Measurements from ENCODE around the gene PET100. TPM values are rescaled to one million over a fixed set of nuclear protein-coding genes. Genes with fewer than 3 reads are reported as not detected.
A peak's percentile ranks its signal among the peaks of the same experiment; 100 is the strongest.

Gene PET100
- total RNA-seq, 1 experiment from 2014 or later: 27.7 TPM

DNA sequence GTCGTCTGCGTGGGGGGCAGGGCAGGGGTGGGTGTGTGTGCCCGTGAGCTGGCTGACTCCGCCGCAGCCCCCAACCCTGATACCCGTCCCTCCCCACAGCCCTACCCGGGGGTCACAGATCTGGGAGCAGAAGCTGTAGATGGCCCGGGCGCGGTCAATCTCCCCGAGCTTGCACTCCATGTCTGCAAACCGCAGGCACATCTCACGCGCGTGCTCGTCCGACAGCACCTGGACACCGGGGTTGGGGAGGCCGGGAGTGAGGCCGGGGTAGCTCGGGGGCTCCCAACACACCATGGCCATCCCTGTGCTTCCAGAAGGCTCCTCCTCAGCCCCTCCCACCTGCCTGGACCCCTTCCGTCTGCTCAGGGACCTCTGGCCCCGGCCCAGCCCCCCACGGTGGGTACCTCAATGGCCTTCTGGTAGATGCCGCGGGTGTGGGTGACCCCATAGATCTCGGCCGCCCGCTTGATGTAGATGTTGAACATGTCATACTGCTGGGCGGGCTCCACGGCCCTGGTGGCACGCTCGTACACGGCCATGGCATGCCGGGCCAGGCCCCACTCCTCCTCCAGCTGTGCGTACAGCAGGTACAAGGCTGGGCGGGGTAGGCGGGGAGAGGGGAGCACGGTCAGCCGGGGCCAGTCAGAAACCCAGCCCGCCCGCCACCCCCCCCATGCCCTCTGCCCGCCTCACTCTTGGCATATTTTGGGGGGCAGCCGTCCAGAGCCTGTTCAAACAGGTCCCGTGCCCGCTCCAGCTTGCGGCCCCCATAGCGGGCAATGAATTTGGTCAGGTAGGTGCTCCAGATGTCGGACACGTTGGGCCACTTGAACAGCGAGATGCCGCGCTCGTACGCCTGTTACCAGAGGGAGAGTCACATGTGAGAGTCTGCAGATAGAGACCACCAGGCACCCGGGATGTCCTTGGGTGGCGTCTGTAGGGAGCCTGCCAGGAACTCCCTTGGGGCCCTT is 8.9 kb upstream of the PET100 start:
- no peaks in the 10 kb centered on the region for H3K27me3 ChIP-seq (ENCODE audit: control insufficient read depth, insufficient read depth, low read length)
- DNase-seq: no peak
- H3K36me3 ChIP-seq (replicated peaks; ENCODE audit: control insufficient read depth, insufficient read depth, low read length): peaks cover 9% of the 10 kb centered on the region
- H3K4me3 ChIP-seq (ENCODE audit: insufficient read depth, low read depth, low read length): no peak overlapping the region

DNA sequence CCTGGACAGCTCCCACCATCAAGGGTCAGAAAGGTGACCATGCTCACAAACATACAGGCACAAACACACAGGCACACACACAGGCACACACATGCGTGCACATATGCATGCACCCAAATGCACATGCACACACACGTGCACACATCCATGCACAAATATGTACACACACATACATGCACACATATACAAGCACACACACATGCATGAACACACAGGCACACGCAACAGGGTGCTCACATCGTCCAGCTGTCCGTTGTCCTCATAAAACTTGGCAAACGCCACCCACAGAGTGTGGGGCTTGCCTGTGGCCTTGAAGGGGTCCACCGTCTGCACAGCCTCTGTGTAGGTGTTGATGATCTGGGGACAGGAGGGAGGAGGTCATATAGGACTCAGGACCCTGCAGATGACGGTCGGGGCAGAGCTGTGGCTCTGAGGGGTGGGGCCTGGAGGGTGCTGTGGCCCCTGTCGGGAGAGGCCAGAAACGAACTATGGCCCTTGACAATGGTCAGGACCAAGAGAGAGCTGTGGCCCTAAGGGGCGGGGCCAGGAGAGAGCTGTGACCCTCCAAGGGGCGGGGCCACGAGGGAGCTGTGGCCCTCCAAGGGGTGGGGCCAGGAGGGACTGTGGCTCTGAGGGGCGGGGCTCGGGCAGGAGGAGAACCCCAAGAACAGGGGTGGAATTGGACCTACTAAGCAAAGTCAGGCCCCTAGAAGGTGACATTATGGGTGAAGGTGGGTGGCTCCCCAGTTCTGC is 6.5 kb upstream of the PET100 start:
- DNase-seq: peak; percentile 96
- Histone ChIP-seq H3K27me3 (ENCODE audit: control insufficient read depth, insufficient read depth, low read length) (no peaks in the 10 kb centered on the region), H3K4me3 (ENCODE audit: insufficient read depth, low read depth, low read length) (no peak overlapping the region), H3K36me3 (replicated peaks; ENCODE audit: control insufficient read depth, insufficient read depth, low read length) (peaks cover 12% of the 10 kb centered on the region)

DNA sequence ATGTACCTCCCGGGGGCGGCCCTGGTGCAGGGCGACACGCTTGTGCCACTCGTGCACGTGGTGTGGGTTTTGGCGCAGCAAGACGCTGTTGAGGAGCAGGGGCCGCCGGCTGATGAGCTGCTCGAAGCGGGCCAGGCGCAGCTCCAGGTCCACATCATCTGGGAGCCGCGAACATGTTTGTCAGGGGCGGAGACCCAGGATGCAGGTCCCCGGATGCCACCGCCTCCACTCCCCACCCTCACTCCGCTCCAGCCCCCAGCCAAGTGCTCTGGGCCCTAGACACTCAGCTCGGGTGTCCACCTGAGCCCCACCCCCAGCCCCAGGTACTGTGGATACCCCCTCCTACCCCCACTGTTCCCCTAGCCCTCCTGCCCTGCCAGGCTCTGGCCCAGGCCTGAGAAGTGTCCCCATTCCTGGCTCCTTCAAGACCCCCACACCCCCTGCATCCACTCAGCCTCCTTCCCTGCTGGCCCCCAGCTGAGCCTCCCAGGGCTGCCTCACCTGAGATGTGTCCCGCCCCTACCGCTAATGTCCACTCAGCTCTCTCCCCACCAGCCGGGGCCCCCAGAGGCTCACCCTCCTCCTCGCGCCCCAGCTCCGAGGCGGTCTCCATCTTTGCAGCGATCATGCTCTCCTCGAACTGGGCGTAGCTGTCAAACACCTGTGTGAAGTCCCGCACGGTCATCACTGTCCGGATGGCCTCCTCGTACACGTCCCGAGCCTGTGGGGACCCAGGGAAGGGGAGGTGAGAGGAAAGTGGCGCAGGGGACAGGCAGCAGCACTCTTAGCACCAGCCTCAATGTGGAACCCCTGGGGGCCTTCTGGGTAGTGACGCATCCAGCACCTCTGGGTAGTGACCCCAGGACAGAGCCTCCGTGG is 5.6 kb upstream of the PET100 start:
- Histone ChIP-seq H3K27me3 (ENCODE audit: control insufficient read depth, insufficient read depth, low read length) (no peaks in the 10 kb centered on the region), H3K36me3 (replicated peaks; ENCODE audit: control insufficient read depth, insufficient read depth, low read length) (peaks cover 12% of the 10 kb centered on the region), H3K4me3 (ENCODE audit: insufficient read depth, low read depth, low read length) (no peak overlapping the region)
- no peak for DNase-seq

GRCh38 chr19:7624810-7625209 is 4.8 kb upstream of the PET100 start:
- no peak overlapping the region for H3K4me3 ChIP-seq (ENCODE audit: insufficient read depth, low read depth, low read length)
- no peaks in the 10 kb centered on the region for H3K27me3 ChIP-seq (ENCODE audit: control insufficient read depth, insufficient read depth, low read length)
- peaks cover 12% of the 10 kb centered on the region for H3K36me3 ChIP-seq (replicated peaks; ENCODE audit: control insufficient read depth, insufficient read depth, low read length)
- no peak for DNase-seq

GRCh38 chr19:7625763-7626372 is 3.7 kb upstream of the PET100 start:
- Histone ChIP-seq H3K4me3 (ENCODE audit: insufficient read depth, low read depth, low read length) (no peak overlapping the region), H3K27me3 (ENCODE audit: control insufficient read depth, insufficient read depth, low read length) (no peaks in the 10 kb centered on the region), H3K36me3 (replicated peaks; ENCODE audit: control insufficient read depth, insufficient read depth, low read length) (peaks cover 10% of the 10 kb centered on the region)
- no peak for DNase-seq

DNA sequence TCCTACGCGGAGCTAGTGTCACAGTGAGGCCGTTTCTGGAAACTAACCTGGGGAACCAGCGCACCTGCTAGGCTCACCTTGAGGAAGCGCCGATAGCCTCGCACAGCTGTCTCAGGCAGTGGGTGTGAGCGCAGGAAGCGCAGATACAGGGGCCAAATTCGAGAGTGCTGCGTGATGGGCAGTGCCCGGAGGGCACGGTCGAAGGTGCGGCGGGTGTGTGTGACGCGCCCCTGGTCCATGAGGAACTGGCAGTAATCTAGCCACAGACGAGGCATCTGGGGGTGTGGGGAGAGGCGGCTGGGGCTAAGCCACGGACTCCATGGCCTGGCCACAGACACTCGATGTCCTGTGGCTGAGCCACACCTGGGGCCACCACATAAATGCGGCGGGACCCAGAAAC is 2.4 kb upstream of the PET100 start:
- Histone ChIP-seq H3K4me3 (ENCODE audit: insufficient read depth, low read depth, low read length) (no peak overlapping the region), H3K27me3 (ENCODE audit: control insufficient read depth, insufficient read depth, low read length) (no peaks in the 10 kb centered on the region), H3K36me3 (replicated peaks; ENCODE audit: control insufficient read depth, insufficient read depth, low read length) (peaks cover 8% of the 10 kb centered on the region)
- DNase-seq: no peak

GRCh38 chr19:7628589-7629311 is 843 bp upstream of the PET100 start:
- Histone ChIP-seq H3K27me3 (ENCODE audit: control insufficient read depth, insufficient read depth, low read length) (no peaks in the 10 kb centered on the region; the same call in 1 of the 2 replicates), H3K4me3 (ENCODE audit: insufficient read depth, low read depth, low read length) (peak overlapping the region; percentile 95), H3K36me3 (replicated peaks; ENCODE audit: control insufficient read depth, insufficient read depth, low read length) (peaks cover 4% of the 10 kb centered on the region)
- DNase-seq: no peak

- H3K27me3 ChIP-seq (ENCODE audit: control insufficient read depth, insufficient read depth, low read length): peaks cover 18% of the 10 kb centered on the region
- H3K4me3 ChIP-seq (ENCODE audit: insufficient read depth, low read depth, low read length): no peak overlapping the region
- H3K36me3 ChIP-seq (replicated peaks; ENCODE audit: control insufficient read depth, insufficient read depth, low read length): peaks cover 3% of the 10 kb centered on the region
- no peak for DNase-seq
Observed at GRCh38 chr19:7631577-7631976, 2.0 kb downstream of the PET100 start.

DNA sequence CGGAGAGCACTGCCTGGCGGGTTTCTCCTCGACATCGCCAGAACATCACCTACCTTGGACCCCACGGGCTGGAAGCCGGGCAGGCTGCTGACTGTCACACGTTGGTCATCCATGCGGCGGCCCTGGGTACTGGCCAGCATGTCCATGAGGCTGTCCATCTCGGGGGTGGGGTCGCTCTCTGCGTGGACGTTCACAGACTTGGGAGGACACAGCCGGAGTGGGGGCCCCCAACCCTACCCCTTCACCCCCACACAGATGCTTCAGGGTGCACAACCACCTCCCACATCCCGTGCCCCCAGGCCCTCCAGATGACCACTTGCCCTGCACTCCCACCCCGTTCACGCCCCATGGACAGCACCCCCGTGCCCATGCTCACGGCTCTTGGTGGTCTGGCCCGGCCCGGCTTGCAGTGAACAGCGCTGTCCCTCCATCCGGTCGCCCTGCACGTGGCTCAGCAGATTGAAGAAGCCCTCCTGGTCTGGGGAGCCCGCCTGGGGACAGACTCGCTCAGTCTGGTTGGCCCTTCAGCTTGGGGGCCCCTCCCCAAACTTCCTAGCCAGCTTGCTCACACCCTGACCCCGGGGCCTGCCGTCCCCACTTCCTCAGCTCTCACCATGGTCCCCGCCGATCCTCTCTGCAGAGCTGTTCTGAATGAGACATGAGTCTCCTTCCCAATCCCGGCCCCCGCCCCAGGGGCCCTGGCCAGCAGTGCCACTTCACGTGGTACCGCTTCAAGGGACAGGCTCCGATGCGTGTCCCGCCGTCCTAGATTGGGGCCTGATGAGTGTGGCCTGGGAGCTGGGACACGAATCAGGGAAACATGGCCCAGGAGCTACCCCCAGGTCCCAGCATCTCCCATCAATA is 3.0 kb downstream of the PET100 start:
- no peak for DNase-seq
- peaks cover 19% of the 10 kb centered on the region for H3K27me3 ChIP-seq (ENCODE audit: control insufficient read depth, insufficient read depth, low read length)
- H3K36me3 ChIP-seq (replicated peaks; ENCODE audit: control insufficient read depth, insufficient read depth, low read length): no peaks in the 10 kb centered on the region; the same call in 1 of the 2 replicates
- H3K4me3 ChIP-seq (ENCODE audit: insufficient read depth, low read depth, low read length): no peak overlapping the region

GRCh38 chr19:7633698-7634097 is 4.1 kb downstream of the PET100 start, which contains the start of gene PCP2:
PCP2 (minus strand) TSS chr19:7633719; CDS start chr19:7633457, 262 bp downstream.
- no peak for DNase-seq
- Histone ChIP-seq H3K36me3 (replicated peaks; ENCODE audit: control insufficient read depth, insufficient read depth, low read length) (no peaks in the 10 kb centered on the region; the same call in 1 of the 2 replicates), H3K4me3 (ENCODE audit: insufficient read depth, low read depth, low read length) (no peak within 1 kb of the TSS), H3K27me3 (ENCODE audit: control insufficient read depth, insufficient read depth, low read length) (peaks cover 19% of the 10 kb centered on the region)

DNA sequence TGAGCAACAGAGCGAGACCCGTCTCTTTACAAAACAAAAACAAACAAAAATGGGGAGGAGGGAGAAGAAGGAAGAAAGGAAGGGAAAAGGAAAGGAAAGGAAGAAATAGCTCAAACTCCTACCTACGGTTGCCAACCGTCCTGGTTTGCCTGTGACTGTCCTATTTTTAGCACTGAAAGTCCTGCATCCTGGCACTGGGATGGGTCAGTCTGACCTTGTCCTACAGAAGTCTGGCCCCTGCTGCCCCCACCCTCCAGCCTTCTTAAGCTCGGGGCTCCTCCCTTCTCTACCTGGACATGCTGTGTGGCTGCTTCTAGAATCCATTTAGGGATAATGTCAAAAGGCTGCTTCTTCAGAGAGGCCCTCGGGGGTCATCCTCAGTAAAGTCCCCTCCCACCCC is 6.1 kb downstream of the PET100 start:
- Histone ChIP-seq H3K27me3 (ENCODE audit: control insufficient read depth, insufficient read depth, low read length) (peaks cover 19% of the 10 kb centered on the region), H3K36me3 (replicated peaks; ENCODE audit: control insufficient read depth, insufficient read depth, low read length) (peaks cover 3% of the 10 kb centered on the region), H3K4me3 (ENCODE audit: insufficient read depth, low read depth, low read length) (no peak overlapping the region)
- no peak for DNase-seq

DNA sequence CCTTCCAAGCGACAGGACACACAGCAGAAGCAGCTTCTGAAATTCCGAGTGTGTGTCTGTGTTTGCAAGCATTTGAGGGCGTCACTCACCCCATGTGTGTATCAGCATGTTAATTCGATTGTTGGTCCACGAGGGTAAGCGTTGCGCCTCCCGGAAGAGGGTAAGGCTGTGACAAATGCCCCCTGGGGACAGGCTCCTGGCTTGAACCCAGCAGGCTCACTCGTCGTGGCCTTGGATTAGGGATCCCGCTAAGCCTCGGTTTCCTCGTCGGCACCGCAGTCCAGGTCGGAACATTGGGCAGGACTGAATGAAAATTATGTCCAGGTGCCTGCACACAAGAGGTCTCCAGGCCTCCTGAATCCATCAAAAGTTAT is 6.7 kb downstream of the PET100 start:
- no peak for DNase-seq
- Histone ChIP-seq H3K36me3 (replicated peaks; ENCODE audit: control insufficient read depth, insufficient read depth, low read length) (peaks cover 3% of the 10 kb centered on the region), H3K27me3 (ENCODE audit: control insufficient read depth, insufficient read depth, low read length) (peaks cover 19% of the 10 kb centered on the region), H3K4me3 (ENCODE audit: insufficient read depth, low read depth, low read length) (no peak overlapping the region)

Data from H7 (cell line).